Body of pancreas (tissue), 4 donors: ENCODE measurements around the gene PDZD8. TPM values are rescaled to one million over a fixed set of nuclear protein-coding genes. Genes with fewer than 3 reads are reported as not detected.
"Not testable (repeated sequence)": the region's sequence is repeated elsewhere in the genome, so short reads cannot be mapped to it uniquely, and the experiment has no call there.

Experiments used
- ATAC-seq: fragments of 150-250 bp; one replicate; pipeline ENCODE4 v1.9.1; 2016
- DNase-seq, 4 donors: peaks; one replicate each; pipeline ENCODE4 v3.0.0-alpha.2; 2019
- H3K27ac ChIP-seq, 4 donors: fragments of 200-600 bp; sonication (generic); 1 replicate in 3 of 4; 2 replicates in 1 of 4; pipeline versions ENCODE4 v1.5.1 to v1.6.1; 2016 to 2019; ENCODE audit warnings: mild to moderate bottlenecking in 1 of 4, mixed read lengths in 1 of 4, moderate library complexity in 1 of 4
- H3K27me3 ChIP-seq, 2 donors: fragments of 200-600 bp; sonication (generic); one replicate each; pipeline ENCODE4 v1.6.0; 2016; ENCODE audit warnings: mild to moderate bottlenecking in 1 of 2
- H3K36me3 ChIP-seq, 2 donors: fragments of 200-600 bp; sonication (generic); replicated peaks in 1 of 2; 2 replicates each; pipeline ENCODE4 v1.5.1; 2016; ENCODE audit warnings: low read depth in 2 of 2; ENCODE audit not compliant: insufficient read depth in 1 of 2
- H3K4me1 ChIP-seq: fragments of 200-600 bp; sonication (generic); one replicate; pipeline ENCODE4 v1.6.0; 2016
- H3K4me3 ChIP-seq, 2 donors: fragments of 200-600 bp; sonication (generic); 1 replicate in 1 of 2; 2 replicates in 1 of 2; pipeline ENCODE4 v1.5.1; 2016 to 2019
- H3K9me3 ChIP-seq, 3 donors: fragments of 200-600 bp; sonication (generic); 1 replicate in 2 of 3; 2 replicates in 1 of 3; pipeline ENCODE4 v1.5.1; 2016
- CTCF ChIP-seq, 7 experiments: fragments of 450-650 bp in 4 of 7; fragments of 200-600 bp in 3 of 7; sonication (generic) in 3 of 7; IDR thresholded peaks; one replicate each; pipeline ENCODE4 v1.5.1; 2016 to 2019; ENCODE audit warnings: antibody characterized with exemption in 7 of 7
- POLR2A ChIP-seq, 3 donors: fragments of 450-650 bp; IDR thresholded peaks; one replicate each; pipeline ENCODE4 v1.6.1; 2016; ENCODE audit warnings: antibody characterized with exemption in 3 of 3, mild to moderate bottlenecking in 2 of 3
- WGBS, 2 donors: methylation state at CpG; one replicate each; pipeline ENCODE4 v1.1.5; 2017; 5-methylcytosine and 5-hydroxymethylcytosine counted together
- intact Hi-C: fragments of 100-400 bp; cut with DNase I; formaldehyde crosslinking; loops from one replicate; pipeline ENCODE4 v1.15.1; 2023
- total RNA-seq, 2 donors: library from RNA; depleted of rRNA; stranded (reverse); fragments of >200 nt; gene quantifications; one replicate each; pipeline ENCODE4 v1.1.0, GENCODE V29; 2016

PDZD8 gene
- total RNA-seq, 2 donors from 2014 or later: 34.3 to 36.8 TPM

GRCh38 chr10:117298219-117298618 lies 77.0 kb downstream of the PDZD8 start:
- ATAC-seq (no peak), DNase-seq (no peak)
- TF ChIP-seq POLR2A (IDR thresholded peaks at IDR 0.05) (no peak), CTCF (IDR thresholded peaks at IDR 0.05) (no peak)
- WGBS, 2 donors: 53 to 76% methylated on average over 1 of the region's 1 CpG
- Histone ChIP-seq H3K4me1 (no peaks in the 10 kb centered on the region), H3K9me3 (no peaks in the 10 kb centered on the region), H3K27ac (no peak overlapping the region), H3K36me3 (no peaks in the 10 kb centered on the region), H3K27me3 (no peaks in the 10 kb centered on the region), H3K4me3 (no peak overlapping the region)
- intact Hi-C loops: no loop called here

- Histone ChIP-seq H3K27ac (no peak overlapping the region), H3K4me3 (no peak overlapping the region), H3K4me1 (peaks cover 8% of the 10 kb centered on the region), H3K27me3 (no peaks in the 10 kb centered on the region), H3K36me3 (no peaks in the 10 kb centered on the region), H3K9me3 (no peaks in the 10 kb centered on the region)
- ATAC-seq: no peak
- TF ChIP-seq POLR2A (IDR thresholded peaks at IDR 0.05) (no peak), CTCF (IDR thresholded peaks at IDR 0.05) (no peak)
- no peak for DNase-seq
- intact Hi-C loops: no loop called here
- 90 to 97% methylated on average over 2 of the region's 2 CpGs for WGBS, 2 donors
Observed at GRCh38 chr10:117294735-117295134, 80.5 kb downstream of the PDZD8 start.

GRCh38 chr10:117294039-117294645 lies 81.1 kb downstream of the PDZD8 start:
- TF ChIP-seq POLR2A (IDR thresholded peaks at IDR 0.05) (no peak), CTCF (IDR thresholded peaks at IDR 0.05) (no peak)
- 89 to 95% methylated on average over 1 of the region's 1 CpG for WGBS, 2 donors
- H3K27ac ChIP-seq: no peak overlapping the region
- peaks cover 0 to 6% of the 10 kb centered on the region in 2 donors for H3K36me3 ChIP-seq
- H3K4me1 ChIP-seq: peaks cover 8% of the 10 kb centered on the region
- no peaks in the 10 kb centered on the region for H3K27me3 ChIP-seq
- H3K4me3 ChIP-seq: no peak overlapping the region
- intact Hi-C loops: no loop called here
- ATAC-seq (no peak), DNase-seq (no peak)
- no peaks in the 10 kb centered on the region for H3K9me3 ChIP-seq

GRCh38 chr10:117290872-117291271 lies 84.4 kb downstream of the PDZD8 start:
- H3K4me1 ChIP-seq, intact Hi-C loops, H3K4me3 ChIP-seq, H3K9me3 ChIP-seq, DNase-seq, ATAC-seq, H3K27me3 ChIP-seq, H3K27ac ChIP-seq: not testable (repeated sequence)
- 96 to 99% methylated on average over 10 of the region's 10 CpGs for WGBS, 2 donors
- peaks cover 0 to 12% of the 10 kb centered on the region in 2 donors for H3K36me3 ChIP-seq

- Histone ChIP-seq H3K27ac (no peak overlapping the region), H3K4me1 (no peaks in the 10 kb centered on the region), H3K27me3 (no peaks in the 10 kb centered on the region), H3K9me3 (no peaks in the 10 kb centered on the region), H3K4me3 (no peak overlapping the region), H3K36me3 (peaks cover 9 to 23% of the 10 kb centered on the region in 2 donors)
- ATAC-seq (no peak), DNase-seq (no peak)
- 73 to 80% methylated on average over 12 of the region's 12 CpGs for WGBS, 2 donors
- no peak for TF ChIP-seq POLR2A (IDR thresholded peaks at IDR 0.05)
- TF ChIP-seq CTCF (IDR thresholded peaks at IDR 0.05): no peak
- intact Hi-C loops: no loop called here
Observed at GRCh38 chr10:117284716-117285494, 90.3 kb downstream of the PDZD8 start.
